GM21423 (cell line): ENCODE measurements around the gene FBXW11.

ENCODE experiments used
- ATAC-seq: cut with Tn5 transposase; IDR thresholded peaks from one replicate; pipeline ENCODE4 v1.9.1; 2021; ENCODE audit warnings: mild to moderate bottlenecking, moderate library complexity; ENCODE audit not compliant: unreplicated experiment

The FBXW11 gene

DNA sequence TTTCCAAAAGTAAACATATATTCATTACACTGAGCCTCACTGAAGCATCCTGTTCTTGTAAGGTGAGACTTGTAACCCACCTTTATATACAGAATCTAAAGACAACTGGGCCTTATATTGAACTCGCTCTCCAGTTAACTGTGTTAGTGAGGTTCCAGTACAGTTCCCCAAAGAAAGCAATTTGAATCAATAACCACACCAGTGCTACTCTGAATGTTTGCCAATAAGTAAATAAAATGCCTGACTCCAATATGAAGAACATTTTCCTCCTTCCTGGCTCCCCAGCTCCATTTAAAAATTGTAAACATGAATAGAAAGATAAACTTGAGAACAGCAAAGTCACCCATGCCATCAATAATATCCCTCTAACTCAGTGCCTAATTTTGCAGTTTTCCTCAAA is 50.1 kb downstream of the FBXW11 start:
- no peak for ATAC-seq

DNA sequence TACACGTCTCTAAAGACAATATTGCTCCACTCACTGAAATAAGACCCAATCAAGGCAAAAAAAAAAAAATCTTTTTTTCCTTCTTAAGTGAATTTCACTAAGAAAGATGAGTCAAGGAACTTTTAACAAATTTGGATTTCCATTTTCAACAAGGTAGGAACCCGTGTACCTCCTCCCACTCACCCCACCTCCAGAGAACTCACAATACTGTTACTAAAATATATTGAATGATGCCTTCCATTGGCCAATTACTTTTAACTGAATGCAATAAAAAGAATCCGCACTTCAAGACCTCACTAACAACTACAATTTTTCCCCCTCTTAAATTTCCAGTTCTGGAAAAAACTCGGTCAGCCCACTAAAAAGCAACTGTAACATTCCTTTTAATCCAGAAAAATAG is 50.7 kb downstream of the FBXW11 start:
- ATAC-seq: no peak

DNA sequence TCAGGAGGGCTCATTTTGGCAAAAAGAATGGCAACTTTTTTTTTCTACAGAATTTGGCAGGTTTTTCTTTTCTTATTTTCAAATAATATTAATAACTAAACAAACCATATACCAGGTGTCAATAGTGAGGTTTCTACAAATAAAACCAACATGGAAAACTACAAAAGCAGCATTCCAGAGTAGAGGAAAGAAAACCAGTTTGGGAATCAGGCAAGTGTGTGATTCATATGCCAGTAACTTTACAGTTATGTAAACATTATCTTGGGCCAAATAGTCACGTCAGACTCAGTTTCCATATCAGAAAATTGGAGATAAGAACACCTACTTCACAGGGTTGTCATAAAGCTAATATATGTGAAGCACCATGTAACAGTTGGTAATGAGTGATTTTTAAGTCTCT is 51.7 kb downstream of the FBXW11 start:
- ATAC-seq: no peak

DNA sequence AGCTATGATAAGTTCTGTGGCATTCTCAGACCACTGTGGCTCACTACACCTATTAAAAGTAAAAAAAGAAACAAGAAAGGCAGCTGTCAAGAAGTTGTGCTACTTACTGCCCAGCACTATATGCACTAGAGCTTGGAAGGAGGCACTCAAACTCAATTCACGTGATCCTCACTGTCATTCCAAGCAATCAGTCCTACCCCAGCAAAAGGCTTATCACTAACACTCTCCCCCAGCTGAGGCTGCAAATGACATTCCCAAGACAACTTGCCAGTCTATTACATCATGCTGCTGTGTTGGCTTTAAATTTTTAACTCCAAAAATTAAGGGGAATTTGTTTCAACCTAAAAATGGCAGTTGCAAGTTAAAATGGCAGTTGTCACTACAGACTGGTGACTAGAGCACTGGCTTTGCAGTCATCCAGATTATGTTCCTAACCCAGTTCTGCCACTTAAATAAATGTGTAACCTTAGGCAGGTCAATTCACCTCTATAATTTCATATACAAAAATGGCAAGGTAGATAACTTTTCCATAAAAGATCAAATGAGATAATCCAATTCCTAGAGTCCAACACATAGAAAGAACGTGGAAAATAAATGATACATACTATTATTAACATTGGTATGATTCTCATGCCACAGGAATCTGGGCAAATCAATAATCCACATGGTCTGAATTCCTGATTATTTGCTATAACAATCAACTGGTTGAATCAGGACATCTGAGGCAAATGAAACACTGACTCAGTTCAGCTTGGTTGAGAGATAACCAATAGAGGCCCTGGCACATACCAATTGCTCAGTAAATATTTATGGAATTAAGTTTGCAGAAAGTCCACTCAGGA is 52.4 kb downstream of the FBXW11 start:
- ATAC-seq: no peak

DNA sequence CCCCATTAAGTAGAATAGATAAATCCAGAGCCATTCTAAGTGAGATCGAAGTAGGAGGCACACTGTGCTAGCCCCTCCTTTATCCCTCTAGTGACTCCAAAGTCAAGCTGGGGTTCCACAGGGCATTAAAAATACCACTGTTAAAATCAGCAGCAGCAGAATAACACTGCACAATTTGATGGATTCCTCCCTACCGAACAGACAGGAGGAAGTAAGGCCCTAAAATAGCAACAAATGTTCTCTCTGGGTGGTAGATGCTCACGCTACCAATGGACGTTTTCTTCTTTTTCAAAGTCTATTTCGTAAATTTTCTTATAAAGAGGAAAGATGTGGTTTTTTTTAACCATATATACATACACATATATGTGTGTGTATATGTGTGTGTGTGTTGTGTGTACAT is 54.4 kb downstream of the FBXW11 start:
- no peak for ATAC-seq

DNA sequence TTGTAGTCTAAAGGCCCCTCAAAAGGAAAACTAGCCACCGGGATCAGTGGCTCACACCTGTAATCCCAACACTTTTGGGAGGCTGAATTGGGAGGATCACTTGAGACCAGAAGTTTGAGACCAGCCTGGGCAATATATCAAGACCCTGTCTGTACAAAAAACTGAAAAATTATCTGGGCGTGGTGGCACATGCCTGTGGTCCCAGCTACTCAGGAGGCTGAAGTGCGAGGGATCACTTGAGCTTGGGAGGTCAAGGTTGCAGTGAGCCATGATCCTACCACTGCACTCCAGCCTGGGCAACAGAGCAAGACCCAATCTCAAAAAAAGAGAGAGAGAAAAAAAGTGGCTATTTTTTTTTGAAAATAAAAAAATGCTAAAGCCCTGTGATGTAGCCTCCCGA is 55.2 kb downstream of the FBXW11 start:
- no peak for ATAC-seq

DNA sequence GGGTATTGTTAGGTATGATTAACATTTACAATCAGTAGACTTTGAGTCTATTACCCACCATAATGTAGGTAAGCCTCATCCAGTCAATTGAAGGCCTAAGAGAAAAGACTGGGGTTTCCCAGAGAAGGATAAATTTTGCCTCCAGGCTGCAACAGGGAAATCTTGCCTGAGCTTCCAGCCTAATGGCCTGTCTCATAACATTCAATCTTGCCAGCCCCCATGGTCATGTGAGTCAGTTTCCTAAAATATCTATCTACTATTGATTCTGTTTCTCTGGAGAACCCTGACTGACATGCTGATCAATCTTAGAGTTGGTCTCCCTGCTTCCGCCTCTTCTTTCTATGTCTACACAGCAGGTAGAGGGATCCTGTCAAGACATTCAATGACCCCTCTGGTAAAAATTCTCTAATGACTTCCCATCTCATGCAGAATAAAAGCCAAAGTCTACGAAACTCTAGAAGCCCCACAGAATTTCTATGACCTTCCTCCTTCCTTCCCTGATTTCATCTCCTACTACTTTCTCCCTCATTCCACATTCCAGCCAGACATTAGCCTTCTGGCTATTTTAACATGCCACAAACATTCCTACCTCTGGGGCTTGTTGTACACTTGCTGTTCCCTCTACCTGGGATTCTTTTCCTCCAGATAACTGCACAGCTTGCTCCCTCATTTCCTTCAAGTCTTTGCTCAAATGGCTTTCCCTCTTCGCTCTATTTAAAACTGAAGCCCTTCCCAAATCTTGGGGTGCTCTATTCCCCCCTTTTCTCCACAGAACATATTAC is 60.2 kb downstream of the FBXW11 start:
- ATAC-seq: no peak

DNA sequence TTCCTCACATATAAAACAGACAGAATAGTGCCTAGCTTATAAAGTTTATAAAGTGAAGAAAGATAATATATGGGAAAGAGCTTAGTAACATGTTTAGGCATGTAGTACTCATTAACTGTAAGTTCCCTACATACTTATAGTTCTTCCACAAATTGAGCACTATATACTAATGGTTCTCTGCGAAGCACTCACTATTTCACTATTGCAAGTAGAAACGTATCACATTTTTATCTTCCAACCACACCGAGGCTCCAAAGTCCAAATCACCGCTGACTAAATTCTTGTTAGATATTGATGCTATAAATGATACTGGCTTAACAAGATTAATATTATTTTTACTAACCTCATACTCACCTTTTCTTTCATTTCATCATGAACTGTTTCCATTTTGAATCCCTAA is 61.0 kb downstream of the FBXW11 start:
- no peak for ATAC-seq

DNA sequence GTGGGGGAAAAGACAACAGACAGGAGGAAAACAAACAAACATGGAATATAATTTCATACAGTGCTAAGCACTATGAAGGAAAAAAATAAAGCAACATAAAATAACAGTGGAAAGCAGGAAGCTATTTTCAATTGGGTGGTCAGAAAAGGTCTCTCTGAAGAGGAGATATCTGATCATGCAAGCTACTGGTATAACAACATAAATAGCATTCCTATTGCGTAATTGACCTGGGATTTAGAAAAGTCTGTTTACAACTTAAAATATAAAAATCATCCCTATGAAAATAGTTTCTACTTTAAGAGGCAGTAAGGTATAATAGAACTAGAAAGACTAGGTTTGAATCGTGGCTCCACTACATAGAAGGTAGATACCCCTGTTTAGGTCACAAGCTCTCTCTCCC is 61.4 kb downstream of the FBXW11 start:
- no peak for ATAC-seq

DNA sequence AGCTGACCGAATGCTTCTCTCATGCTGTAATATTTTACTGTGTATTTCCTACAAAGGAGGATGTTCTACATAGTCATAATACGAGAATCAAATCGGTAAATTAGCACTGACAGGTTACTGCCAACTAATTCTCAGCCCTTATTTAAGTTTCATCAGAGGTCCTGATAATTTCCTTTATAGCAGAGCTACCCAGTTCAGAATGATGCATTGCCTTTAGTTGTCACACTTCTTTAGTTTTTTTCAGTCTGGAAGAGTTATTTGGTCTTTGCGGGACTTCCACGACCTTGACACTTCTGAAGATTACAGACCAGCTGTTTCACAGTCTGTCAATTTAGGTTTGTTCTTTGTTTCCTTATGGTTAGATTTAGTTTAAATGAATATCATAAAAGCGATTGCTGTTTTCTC is 64.3 kb downstream of the FBXW11 start:
- ATAC-seq: peak; percentile 41

DNA sequence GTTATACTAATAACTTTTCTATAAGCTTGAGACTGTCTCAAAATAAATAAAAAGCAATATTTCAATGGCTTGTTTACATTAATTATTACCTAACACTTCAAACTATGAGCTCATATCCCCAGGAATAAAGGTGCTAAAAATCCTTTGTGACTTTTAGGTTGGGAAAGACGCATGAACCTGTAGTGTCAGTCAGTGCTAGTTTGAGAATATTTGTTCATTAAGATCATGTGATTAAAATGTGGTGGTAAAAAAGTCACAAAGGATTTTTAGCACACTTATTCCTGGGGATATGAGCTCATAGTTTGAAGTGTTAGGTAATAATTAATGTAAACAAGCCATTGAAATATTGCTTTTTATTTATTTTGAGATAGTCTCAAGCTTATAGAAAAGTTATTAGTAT is 64.8 kb downstream of the FBXW11 start:
- ATAC-seq: peak; percentile 9

DNA sequence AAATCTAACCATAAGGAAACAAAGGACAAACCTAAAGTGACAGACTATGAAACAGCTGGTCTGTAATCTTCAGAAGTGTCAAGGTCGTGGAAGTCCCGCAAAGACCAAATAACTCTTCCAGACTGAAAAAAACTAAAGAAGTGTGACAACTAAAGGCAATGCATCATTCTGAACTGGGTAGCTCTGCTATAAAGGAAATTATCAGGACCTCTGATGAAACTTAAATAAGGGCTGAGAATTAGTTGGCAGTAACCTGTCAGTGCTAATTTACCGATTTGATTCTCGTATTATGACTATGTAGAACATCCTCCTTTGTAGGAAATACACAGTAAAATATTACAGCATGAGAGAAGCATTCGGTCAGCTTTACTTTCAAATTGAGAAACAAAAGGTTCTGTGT is 65.2 kb downstream of the FBXW11 start:
- peak; percentile 50 for ATAC-seq

DNA sequence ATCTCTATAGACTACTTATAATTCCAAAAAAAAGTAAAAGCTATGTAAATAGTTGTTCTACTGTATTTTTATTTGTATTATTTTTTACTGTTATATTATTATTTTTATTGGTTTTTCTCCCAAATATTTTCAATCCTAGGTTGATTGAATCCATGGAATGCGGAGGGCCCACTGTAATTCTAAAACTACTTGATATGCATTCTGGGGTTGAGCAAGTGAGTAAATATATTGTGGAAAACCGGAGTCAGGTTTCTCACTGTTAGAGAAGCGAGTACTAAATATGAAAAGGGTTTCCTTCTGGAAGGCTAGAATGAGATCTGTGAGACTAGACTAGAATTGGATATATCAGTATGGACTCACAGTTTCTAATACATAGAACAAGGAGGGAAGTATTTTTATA is 66.5 kb downstream of the FBXW11 start:
- no peak for ATAC-seq

DNA sequence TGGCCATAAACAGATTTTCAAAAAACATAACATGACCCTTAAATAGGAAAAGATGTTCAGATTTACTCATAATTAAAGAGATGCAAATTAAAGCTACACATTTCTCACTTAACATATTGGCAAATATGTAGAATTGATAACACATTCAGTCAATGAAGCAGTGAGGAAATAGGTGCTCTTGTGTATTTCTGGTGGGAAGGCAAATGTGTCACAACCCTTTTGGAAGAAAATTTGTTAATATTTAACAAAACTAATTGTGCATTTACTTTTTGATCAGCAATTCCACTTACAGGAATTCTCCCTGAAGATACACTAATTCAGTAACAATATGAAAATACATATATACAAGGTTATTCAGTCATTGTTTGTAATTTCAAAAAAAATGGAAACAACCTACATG is 68.1 kb downstream of the FBXW11 start:
- no peak for ATAC-seq

DNA sequence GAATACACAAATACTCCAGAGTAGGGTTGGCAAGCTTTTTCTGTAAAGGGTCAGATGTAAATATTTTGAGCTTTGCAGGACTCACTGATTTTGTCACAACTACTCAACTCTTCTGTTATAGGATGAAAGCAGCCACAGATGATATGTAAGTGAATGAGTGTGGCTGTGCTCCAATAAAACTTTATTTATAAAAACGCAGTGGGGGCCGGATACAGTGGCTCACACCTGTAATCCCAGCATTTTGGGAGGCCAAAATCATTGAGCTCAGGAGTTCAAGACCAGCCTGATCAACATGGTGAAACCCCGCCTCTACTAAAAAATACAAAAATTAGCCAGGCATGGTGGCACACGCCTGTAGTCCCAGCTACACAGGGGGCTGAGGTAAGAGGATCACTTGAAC is 69.1 kb downstream of the FBXW11 start:
- no peak for ATAC-seq

DNA sequence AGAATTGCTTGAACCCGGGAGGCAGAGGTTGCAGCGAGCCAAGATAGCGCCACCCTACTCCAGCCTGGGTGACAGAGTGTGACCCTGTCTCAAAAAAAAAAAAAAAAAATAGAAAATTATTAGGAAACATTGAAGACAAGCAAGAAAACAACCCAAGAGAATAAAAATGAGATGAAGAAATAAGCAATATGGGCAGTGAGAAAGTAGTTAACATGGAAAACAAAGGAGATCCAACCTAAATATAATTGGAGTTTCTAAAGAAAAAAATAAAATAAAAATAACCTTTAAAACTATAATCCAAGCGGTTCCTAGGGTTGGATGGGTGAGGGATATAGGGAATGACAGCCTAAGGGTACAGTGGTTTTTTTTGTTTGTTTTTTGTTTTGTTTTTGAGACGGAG is 71.9 kb downstream of the FBXW11 start:
- ATAC-seq: no peak

DNA sequence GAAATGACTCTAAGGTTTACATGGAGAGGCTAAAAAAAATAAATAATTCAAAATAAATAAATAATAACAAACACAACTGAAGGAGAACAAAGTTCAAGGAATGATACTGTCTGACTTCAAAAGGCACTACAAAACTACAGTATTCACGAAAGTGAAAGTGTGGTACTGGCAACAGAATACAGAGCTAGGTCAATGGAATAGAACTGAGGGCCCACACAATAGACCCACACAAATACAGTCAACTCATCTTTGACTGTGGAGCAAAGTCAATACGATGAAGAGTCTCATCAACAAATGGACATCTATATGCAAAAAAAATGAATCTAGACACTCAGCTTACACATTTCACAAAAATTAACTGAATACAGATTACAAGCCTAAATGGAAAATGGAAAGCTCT is 75.3 kb downstream of the FBXW11 start:
- no peak for ATAC-seq

DNA sequence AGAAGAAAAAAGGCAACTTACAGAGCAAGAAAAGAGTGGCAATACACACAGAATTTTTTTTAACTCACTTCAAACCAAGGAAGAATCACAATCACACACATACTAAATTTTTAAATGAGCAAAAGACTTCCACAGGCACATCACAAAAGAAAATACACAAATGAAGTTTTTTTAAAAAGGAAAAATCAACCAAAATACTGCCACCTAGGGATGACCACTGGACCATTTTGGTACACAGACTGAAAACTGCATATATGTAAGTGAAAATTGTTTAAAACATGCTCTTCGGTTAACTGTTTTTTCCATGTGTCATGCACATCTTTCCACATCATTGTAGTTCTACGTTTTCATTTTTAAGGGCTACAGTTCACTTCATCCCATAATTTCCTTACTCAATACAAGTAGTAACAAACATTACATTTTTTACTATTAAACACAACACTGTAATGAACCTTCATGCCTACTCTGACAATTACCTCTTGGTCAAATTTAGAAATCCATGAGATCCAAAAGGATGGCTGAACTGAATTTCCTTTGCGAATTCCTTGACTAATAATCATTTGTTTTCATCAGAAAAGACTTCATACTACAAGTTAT is 79.0 kb downstream of the FBXW11 start:
- no peak for ATAC-seq

DNA sequence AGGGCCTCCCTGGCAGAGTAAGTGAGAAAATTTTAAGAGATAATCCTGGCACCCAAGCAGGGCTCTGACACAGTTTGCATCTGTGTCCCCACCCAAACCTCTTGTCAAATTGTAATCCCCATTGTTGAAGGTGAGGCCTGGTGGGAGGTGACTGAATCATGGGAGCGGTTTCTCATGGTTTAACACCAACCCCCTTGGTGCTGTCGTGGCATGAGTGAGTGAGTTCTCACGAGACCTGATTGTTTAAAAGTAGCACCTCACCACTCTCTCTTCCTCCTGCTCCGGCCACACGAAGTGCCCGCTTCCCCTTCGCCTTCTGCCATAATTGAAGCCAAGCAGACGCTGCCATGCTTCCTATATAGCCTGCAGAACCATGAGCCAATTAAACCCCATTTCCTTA is 80.1 kb downstream of the FBXW11 start:
- ATAC-seq: peak; percentile 89

DNA sequence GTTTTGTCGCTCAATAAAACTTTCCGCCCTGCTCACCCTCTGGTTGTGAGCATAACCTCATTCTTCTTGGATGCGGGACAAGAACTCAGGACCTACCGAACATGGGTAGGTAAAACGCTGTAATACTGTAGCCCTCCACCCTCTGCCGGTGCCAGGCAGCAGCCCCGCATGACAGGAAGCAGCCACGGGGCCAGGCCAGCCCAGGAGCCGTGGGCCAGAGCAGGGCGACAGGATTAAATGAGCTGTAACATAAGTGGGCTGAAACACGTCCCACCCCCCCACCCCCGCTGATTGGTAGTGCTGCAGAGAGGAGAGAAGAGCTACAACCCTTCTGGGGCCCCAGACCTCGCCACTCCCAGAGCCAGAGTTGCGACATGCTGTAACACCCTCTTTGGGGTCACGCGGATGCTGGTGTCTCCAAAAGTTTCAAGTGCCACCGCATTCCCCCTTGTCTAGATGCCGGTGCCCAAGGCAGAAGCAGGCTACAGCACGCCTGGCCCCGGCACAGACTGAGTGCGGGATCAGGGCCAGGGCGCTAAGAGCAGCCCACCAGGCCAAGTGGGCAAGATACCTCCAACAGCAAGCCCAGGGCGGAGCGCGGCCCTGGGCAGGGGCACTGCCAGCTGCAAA is 81.8 kb downstream of the FBXW11 start:
- no peak for ATAC-seq

DNA sequence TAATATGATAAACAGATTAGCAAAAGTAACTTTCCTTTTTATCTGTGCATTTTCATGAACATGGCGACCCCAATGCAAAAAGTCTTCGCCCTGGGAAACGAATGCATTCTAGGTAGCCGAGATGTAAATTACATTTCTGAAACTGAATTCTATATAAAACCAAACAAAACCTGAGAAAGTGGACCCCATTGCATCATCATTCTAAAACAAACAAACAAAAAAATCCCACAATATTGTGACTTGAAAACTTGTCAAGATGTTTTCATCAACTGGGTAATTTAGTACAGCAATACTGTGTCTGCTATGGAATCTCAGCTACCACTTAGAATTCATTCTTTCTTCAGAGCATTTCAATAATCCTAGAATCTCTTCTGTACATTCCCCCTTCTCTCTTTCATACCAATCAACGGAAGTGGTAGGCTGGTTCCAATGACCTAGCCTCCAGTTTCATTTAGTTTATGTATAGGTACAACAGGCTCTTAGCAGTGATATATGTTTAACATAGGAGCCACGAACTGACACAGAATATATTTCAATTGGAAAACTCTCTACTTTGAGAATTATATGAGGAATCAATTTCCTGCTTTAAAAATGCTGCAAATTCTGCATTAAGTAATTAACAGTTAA is 85.6 kb downstream of the FBXW11 start:
- ATAC-seq: no peak
